ENCODE results near the gene DHRSX. TPM values are rescaled to one million over a fixed set of nuclear protein-coding genes. Genes with fewer than 3 reads are reported as not detected.

The DHRSX gene
- total RNA-seq, 1 donor from 2014 or later: 30.4 TPM

DNA sequence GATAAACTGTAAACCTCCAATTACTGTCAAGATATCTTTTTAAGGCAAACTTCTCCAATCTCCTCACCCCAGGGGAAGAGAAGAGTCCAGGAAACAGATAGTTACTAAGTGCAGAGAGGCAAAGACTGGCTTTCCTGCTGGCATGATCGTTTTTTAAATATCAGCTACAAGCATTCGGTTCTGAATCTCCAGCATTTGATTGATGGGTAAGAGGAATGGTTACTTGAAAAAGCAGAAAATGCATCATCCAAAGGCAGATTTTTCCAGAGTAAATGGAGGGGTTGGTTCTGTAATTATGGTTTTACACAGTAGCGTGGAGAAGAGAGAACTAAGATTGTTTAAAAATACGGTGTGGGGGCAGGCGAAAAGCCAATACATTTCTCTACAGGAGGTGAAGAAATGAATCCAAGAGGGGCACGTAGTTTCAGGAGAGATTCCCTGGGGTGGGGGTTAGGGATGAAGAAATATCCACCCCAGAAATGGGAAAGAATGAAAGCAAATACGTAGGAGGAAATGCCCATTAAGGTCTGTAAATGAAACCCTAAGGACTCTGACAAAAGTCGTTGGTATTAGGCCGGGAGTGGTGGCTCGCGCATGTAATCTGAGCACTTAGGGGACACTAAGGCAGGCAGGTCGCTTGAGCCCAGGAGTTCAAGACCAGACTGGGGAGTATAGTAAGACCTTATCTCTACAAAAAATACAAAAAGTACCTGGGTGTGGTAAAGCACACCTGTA is 248.3 kb downstream of the DHRSX start:
- Mint-ChIP-seq H3K9me3 (ENCODE audit: unreplicated experiment) (peaks cover 11% of the 10 kb centered on the region), H3K4me1 (ENCODE audit: low read depth, unreplicated experiment) (no peaks in the 10 kb centered on the region), H3K4me3 (ENCODE audit: unreplicated experiment) (no peak overlapping the region), H3K27ac (ENCODE audit: unreplicated experiment) (no peak overlapping the region), H3K36me3 (ENCODE audit: low read depth, unreplicated experiment) (peaks cover 5% of the 10 kb centered on the region), H3K27me3 (ENCODE audit: low read depth, unreplicated experiment) (no peaks in the 10 kb centered on the region)
- peaks cover 5% of the 10 kb centered on the region for H3K9me3 ChIP-seq (ENCODE audit: insufficient read depth, low read depth, low read length)
- no peaks in the 10 kb centered on the region for H3K27me3 ChIP-seq (ENCODE audit: insufficient read depth, low read length)
- no peak overlapping the region for H3K4me3 ChIP-seq (ENCODE audit: insufficient read depth, low read depth, low read length)
- no peak overlapping the region for H3K27ac ChIP-seq (ENCODE audit: low read depth, low read length)
- no peaks in the 10 kb centered on the region for H3K36me3 ChIP-seq (ENCODE audit: insufficient read depth, low read length)
- no peaks in the 10 kb centered on the region for H4K20me1 ChIP-seq (ENCODE audit: insufficient read depth, low read length)
- no peak overlapping the region for H3K4me2 ChIP-seq (ENCODE audit: low read length)
- H3K9ac ChIP-seq (ENCODE audit: low read length): no peak overlapping the region
- no peak for DNase-seq (ENCODE audit: low read depth)
- H3K4me1 ChIP-seq (ENCODE audit: insufficient read depth, low read length): no peaks in the 10 kb centered on the region
- TF ChIP-seq, protein P1, sequence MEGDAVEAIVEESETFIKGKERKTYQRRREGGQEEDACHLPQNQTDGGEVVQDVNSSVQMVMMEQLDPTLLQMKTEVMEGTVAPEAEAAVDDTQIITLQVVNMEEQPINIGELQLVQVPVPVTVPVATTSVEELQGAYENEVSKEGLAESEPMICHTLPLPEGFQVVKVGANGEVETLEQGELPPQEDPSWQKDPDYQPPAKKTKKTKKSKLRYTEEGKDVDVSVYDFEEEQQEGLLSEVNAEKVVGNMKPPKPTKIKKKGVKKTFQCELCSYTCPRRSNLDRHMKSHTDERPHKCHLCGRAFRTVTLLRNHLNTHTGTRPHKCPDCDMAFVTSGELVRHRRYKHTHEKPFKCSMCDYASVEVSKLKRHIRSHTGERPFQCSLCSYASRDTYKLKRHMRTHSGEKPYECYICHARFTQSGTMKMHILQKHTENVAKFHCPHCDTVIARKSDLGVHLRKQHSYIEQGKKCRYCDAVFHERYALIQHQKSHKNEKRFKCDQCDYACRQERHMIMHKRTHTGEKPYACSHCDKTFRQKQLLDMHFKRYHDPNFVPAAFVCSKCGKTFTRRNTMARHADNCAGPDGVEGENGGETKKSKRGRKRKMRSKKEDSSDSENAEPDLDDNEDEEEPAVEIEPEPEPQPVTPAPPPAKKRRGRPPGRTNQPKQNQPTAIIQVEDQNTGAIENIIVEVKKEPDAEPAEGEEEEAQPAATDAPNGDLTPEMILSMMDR (IDR thresholded peaks at IDR 0.05; ENCODE audit: insufficient read depth, low read depth, low read length): no peak
- TF ChIP-seq EZH2 (IDR thresholded peaks at IDR 0.05; ENCODE audit: insufficient read depth, low read length): no peak
- no peaks in the 10 kb centered on the region for H3K79me2 ChIP-seq (ENCODE audit: insufficient read depth, low read length)
- no peak for FAIRE-seq
- H2AFZ ChIP-seq (ENCODE audit: low read depth, low read length): no peak overlapping the region

GRCh38 chrX:2251211-2251610 is 249.6 kb downstream of the DHRSX start:
- Histone ChIP-seq H3K4me3 (ENCODE audit: insufficient read depth, low read depth, low read length) (no peak overlapping the region), H3K9me3 (ENCODE audit: insufficient read depth, low read depth, low read length) (peaks cover 5% of the 10 kb centered on the region), H3K27ac (ENCODE audit: low read depth, low read length) (no peak overlapping the region), H2AFZ (ENCODE audit: low read depth, low read length) (no peak overlapping the region), H3K36me3 (ENCODE audit: insufficient read depth, low read length) (no peaks in the 10 kb centered on the region), H3K9ac (ENCODE audit: low read length) (no peak overlapping the region), H3K4me1 (ENCODE audit: insufficient read depth, low read length) (no peaks in the 10 kb centered on the region), H3K27me3 (ENCODE audit: insufficient read depth, low read length) (no peaks in the 10 kb centered on the region), H3K4me2 (ENCODE audit: low read length) (no peak overlapping the region), H4K20me1 (ENCODE audit: insufficient read depth, low read length) (no peaks in the 10 kb centered on the region), H3K79me2 (ENCODE audit: insufficient read depth, low read length) (no peaks in the 10 kb centered on the region)
- Mint-ChIP-seq H3K27ac (ENCODE audit: unreplicated experiment) (peak overlapping the region; percentile 62), H3K27me3 (ENCODE audit: low read depth, unreplicated experiment) (no peaks in the 10 kb centered on the region), H3K9me3 (ENCODE audit: unreplicated experiment) (peaks cover 11% of the 10 kb centered on the region), H3K36me3 (ENCODE audit: low read depth, unreplicated experiment) (peaks cover 5% of the 10 kb centered on the region), H3K4me3 (ENCODE audit: unreplicated experiment) (no peak overlapping the region), H3K4me1 (ENCODE audit: low read depth, unreplicated experiment) (no peaks in the 10 kb centered on the region)
- FAIRE-seq (no peak), DNase-seq (ENCODE audit: low read depth) (no peak)
- no peak for TF ChIP-seq EZH2 (IDR thresholded peaks at IDR 0.05; ENCODE audit: insufficient read depth, low read length)
- TF ChIP-seq, protein P1 (IDR thresholded peaks at IDR 0.05; ENCODE audit: insufficient read depth, low read depth, low read length): no peak

- H3K27ac ChIP-seq (ENCODE audit: low read depth, low read length): no peak overlapping the region
- H3K4me1 ChIP-seq (ENCODE audit: insufficient read depth, low read length): no peaks in the 10 kb centered on the region
- Mint-ChIP-seq H3K9me3 (ENCODE audit: unreplicated experiment) (peaks cover 4% of the 10 kb centered on the region), H3K36me3 (ENCODE audit: low read depth, unreplicated experiment) (peaks cover 15% of the 10 kb centered on the region), H3K27ac (ENCODE audit: unreplicated experiment) (no peak overlapping the region), H3K27me3 (ENCODE audit: low read depth, unreplicated experiment) (no peaks in the 10 kb centered on the region), H3K4me3 (ENCODE audit: unreplicated experiment) (no peak overlapping the region), H3K4me1 (ENCODE audit: low read depth, unreplicated experiment) (no peaks in the 10 kb centered on the region)
- H4K20me1 ChIP-seq (ENCODE audit: insufficient read depth, low read length): no peaks in the 10 kb centered on the region
- no peaks in the 10 kb centered on the region for H3K9me3 ChIP-seq (ENCODE audit: insufficient read depth, low read depth, low read length)
- no peak for FAIRE-seq
- H3K4me3 ChIP-seq (ENCODE audit: insufficient read depth, low read depth, low read length): no peak overlapping the region
- H3K79me2 ChIP-seq (ENCODE audit: insufficient read depth, low read length): no peaks in the 10 kb centered on the region
- no peaks in the 10 kb centered on the region for H3K27me3 ChIP-seq (ENCODE audit: insufficient read depth, low read length)
- H3K9ac ChIP-seq (ENCODE audit: low read length): no peak overlapping the region
- no peak for TF ChIP-seq EZH2 (IDR thresholded peaks at IDR 0.05; ENCODE audit: insufficient read depth, low read length)
- TF ChIP-seq, protein P1 (IDR thresholded peaks at IDR 0.05; ENCODE audit: insufficient read depth, low read depth, low read length): no peak
- H3K4me2 ChIP-seq (ENCODE audit: low read length): no peak overlapping the region
- DNase-seq (ENCODE audit: low read depth): no peak
- no peak overlapping the region for H2AFZ ChIP-seq (ENCODE audit: low read depth, low read length)
- H3K36me3 ChIP-seq (ENCODE audit: insufficient read depth, low read length): no peaks in the 10 kb centered on the region
These were observed 256.8 kb downstream of the DHRSX start for GRCh38 chrX:2243913-2244460.
